8988T (cell line): Measurements from ENCODE around the gene CCR6.
"Not testable (repeated sequence)": the region's sequence is repeated elsewhere in the genome, so short reads cannot be mapped to it uniquely, and the experiment has no call there.

ENCODE experiments used
- DNase-seq: peaks from one replicate; pipeline ENCODE4 v3.0.0; 2011

CCR6 gene

GRCh38 chr6:167180086-167180485 lies 57.2 kb downstream of the CCR6 start:
- not testable (repeated sequence) for DNase-seq

- not testable (repeated sequence) for DNase-seq
Measured at GRCh38 chr6:167181351-167181750, 58.5 kb downstream of the CCR6 start.

- not testable (repeated sequence) for DNase-seq
Measured at GRCh38 chr6:167182913-167183314, 60.0 kb downstream of the CCR6 start.

- not testable (repeated sequence) for DNase-seq
Measured at GRCh38 chr6:167185101-167185500, 62.2 kb downstream of the CCR6 start.

- not testable (repeated sequence) for DNase-seq
Measured at GRCh38 chr6:167187275-167187674, 64.4 kb downstream of the CCR6 start.
